ENCODE results near the gene STXBP3.

The STXBP3 gene

DNA sequence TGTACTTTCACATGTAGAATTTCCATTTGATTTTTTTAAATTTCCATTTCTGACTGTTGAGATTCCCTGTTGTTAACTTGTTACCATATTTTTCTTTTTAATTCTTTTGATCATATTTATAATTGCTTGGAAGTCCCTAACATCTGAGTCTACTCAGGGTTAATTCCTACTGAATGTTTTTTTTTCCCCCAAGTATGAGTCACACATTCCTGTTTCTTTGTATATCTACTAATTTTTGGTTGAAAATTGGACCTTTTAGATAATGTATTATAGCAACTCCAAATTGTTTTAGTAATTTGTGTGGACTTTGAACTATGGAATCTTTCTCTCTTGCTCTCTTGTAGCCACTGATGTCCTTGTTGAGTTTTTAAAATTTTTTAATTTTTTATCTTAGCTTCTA, 54.6 kb downstream of the STXBP3 start:
- DNase-seq (ENCODE audit: low read depth), result no peak

DNA sequence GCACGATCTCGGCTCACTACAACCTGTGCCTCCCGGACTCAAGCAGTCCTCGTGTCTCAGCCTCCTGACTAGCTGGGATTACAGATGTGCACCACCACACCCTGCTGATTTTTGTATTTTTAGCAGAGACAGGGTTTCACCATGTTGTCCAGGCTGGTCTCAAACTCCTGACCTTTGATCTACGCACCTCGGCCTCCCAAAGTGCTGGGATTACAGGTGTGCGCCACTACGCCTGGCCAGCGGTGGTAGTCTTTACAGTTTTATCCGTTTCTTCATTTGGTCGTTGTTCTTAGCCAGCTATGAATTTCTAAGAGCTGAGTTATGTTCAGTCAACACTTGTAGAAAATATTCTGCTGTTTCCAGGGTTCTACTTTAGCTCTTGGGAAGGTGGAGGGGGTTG, 57.1 kb downstream of the STXBP3 start:
- no peak for DNase-seq (ENCODE audit: low read depth)

DNA sequence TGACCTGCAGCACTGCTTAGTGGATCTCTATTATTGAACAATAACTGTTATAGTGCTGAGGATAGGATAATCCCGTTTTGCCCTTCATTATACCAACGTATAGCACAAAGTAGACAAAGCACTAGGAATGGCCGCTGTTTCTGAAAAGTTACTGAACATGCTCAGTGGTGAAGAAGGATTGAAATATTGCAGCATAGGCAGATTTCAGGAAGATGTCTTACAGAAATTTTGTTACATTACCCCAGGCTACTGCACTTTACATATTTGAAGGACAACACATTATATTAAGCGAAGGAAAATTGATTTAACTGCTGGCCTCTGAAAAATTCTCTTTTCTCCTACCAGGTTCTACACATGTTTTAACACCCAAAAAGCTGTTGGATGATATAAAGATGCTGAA, 62.0 kb downstream of the STXBP3 start:
- DNase-seq (ENCODE audit: low read depth), result no peak

DNA sequence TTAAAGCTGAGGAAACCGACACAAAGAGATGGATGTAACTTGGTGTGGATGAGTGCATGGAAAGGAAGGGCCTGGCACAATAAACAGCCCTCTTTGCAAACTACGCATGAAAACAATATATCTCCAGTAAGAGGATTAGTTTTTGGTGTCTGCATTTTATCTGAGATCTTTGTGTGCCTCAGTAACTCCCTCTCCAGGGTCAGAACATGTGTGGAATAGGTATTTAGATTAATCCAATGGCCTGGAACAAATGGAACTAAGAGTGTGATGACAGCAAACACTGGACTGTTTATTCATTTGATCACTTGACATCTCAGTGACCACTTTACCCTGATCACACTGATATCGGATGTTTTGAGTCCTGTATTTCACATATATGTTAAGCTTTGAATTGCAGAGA, 65.1 kb downstream of the STXBP3 start:
- no peak for DNase-seq (ENCODE audit: low read depth)

DNA sequence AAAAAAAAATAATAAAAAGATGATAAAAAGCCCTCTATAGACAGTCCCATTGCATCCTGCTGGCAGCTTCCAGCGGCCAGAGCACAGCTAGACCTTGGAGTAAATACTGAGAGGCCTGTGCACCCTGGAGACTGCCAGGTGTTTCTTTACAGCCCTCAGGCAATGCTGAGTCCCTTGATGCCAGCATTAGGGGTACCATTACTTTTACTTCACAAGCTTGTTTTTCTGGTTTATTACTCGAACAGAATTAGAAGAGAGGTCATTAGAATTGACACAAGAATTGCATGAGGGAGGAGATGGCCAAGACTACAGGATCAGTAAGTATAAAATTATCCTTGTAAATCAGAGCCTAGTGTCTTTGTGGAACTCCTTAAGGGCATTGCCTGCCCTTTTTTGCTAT, 66.9 kb downstream of the STXBP3 start:
- no peak for DNase-seq (ENCODE audit: low read depth)

DNA sequence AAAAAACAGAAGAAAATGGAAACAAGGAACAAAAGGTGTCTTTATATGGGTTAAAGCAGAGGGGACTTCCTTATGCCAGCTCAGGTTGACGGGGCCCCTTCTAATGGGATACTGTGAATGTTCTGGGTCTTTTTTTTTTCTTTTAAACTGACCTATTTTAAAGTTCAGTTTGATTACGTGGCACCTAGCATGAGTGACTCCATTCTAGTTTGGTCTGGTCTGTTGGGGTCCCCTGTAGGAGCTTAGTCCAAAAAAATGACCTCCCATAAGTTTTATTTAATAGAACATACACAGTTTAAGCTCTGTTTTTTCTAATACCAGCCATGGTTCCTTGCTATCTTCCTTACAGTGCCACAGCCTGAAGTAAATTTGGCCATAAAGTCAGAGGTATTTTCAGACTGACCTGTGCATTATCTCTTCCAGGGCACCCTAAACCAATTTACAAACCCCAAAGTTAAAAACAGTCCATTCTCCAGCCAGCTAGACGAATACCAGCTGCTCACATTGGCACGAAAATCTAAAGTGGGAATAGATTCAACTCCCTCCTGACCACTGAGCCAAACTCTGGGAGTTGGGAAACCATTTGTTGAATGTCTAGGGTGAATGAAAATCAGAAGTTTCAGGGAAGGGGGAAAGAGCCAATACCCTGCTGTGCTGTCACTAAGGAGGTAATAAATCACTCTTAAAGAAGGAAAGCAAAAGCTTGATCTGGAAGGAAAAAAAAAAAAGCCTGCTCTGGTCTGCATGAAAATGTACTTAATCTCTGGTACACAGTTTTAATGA, 68.1 kb downstream of the STXBP3 start:
- DNase-seq (ENCODE audit: low read depth), result no peak

DNA sequence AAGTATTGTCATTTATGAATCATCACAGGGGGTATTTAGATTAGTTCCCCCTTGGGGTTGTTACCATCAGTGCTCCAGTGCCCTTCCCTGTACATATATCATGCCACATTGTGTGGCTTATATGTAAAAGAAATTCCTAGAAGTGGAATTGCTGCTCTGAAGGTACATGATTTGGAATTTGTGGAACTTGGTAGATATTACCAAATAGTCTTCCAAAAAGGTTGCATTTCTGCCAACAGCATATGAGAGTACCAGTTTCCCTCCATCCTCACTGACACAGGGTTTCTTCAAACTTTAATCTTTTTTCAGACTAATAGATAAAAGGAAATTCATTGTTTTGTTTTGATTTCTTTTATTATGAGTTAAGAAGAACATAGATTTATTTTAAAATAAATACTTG, 69.1 kb downstream of the STXBP3 start:
- no peak for DNase-seq (ENCODE audit: low read depth)

DNA sequence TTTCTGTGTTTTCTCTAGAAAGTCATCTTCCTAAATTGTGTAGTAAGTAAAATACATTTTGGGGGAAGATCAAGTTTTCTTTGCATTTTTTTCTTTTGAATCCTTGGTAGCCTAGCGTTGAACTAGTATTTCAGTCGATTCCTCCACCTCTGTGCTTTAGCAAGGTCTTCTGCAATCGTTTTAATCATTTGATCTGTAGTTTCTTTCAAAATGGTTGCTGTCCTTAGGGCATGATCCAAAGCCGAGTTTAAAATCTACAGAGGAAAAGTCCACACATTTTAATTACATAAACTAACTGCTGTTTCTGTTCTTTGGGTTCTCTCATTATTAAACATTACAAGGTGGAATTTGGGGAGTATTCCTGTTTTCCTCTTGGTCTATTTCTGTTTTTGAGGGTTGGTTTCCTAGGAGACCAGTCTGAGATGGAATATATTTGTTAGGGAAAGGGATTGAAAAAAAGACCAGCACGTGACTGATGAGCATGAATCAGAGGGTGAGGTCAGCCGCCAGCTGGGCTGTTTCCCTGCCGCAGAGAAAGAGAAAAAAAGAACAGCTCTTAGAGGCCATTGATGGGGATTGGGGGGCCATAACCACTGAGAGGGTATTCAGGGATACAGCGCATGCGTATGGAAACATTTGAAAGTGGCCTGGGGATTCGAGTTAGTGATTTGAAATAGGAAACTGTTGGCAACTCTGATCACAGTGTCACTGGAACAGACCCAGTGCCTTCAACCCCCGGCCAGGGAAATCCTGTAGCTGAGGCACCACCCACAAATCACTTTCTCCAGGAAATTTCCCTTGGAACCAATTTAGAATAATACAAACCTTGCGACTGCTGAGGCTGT, 69.8 kb downstream of the STXBP3 start:
- no peak for DNase-seq (ENCODE audit: low read depth)

DNA sequence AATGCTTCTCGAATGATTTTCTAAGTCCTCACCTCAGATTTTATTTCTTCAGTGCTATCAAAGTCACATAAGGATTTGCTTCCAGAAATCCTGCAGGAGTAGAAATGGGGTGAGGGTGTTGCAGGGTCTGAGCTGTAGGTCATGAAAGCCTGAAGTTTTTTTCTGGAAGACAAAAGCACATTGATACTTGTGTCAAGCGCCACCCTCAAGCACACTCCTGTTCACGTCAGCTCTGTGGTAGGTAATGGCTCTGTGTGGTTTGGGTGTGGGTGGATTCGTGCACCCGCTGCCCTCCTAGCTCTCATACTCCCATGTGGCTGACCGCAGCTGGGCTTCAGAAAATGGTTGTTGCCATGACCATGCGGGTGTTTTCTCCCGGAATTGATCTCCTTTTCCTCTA, 70.5 kb downstream of the STXBP3 start:
- no peak for DNase-seq (ENCODE audit: low read depth)

DNA sequence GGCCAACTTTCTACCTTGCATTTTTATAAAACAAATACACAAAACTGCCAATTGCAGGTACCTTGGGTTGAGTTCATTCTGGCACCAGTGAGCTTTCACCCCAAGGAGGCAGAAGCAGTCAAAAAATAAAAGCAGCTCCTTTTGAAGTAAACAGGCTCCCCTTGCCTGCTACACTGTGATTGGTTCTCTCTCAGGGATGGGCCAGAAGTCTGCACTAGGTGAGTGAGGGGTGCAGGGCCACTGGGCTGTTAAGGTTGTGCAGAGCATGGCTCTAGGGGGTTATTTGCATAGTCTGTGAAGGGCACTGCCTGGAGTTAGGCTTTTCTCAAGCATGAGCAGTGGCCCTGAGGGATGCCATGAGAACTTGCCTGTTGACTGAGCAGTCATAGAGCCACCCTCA, 71.3 kb downstream of the STXBP3 start:
- no peak for DNase-seq (ENCODE audit: low read depth)

DNA sequence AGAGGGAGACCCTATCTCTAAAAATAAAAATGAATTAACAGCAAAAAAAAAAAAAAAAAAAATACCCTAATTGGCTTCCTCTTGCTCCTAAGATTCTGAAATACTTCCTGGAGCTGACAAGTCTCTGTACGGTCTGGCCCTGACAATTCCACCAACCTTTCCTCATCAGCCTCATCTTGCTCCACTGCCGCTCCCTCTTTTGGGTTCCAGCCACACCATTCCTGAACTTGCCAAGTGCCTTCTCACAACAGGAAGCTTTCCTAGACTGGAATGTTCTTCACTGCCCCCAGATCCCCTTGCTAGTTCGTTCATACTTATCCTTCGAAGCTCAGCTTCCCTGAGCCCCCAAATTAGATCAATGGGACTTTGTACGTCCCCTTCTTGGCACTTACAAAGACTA, 73.4 kb downstream of the STXBP3 start:
- DNase-seq (ENCODE audit: low read depth), result no peak

DNA sequence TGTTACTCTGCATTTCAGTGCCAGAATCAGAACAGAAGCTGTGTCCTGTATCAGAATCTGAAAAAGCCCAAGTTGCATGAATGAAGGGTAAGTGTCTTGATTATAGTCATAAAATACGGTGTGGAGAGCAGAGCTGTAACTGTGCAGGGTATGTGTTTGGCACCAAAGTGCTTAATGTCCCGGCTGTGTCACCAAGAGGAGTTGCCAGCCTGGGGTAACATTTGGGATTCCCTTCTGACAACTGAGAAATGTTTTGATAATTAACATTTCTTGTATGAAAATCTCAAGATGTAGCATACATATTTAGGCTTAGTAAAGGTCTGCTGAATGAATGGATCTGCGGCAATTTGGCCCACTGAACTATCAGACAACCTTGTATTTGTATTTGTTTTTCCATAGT, 77.2 kb downstream of the STXBP3 start:
- no peak for DNase-seq (ENCODE audit: low read depth)

DNA sequence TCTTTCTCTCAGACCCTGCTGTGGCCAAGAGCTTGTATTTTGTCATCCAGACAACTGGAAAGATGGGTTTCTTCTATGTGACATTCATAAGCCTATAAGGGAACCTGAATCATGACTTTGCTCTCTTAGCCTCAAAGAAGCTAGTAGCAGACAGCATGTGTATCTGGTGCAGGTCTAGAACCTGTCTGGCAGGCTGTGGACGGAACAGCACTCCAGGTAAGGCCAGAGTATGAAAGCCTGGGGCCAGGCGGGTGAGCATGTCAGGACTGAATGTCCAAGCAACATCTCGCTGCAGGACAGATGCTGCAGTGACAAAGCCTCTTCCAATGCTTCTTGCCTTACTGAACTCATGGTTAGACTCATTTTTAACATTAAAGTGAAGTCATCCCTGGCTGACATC, 77.6 kb downstream of the STXBP3 start:
- DNase-seq (ENCODE audit: low read depth), result no peak

DNA sequence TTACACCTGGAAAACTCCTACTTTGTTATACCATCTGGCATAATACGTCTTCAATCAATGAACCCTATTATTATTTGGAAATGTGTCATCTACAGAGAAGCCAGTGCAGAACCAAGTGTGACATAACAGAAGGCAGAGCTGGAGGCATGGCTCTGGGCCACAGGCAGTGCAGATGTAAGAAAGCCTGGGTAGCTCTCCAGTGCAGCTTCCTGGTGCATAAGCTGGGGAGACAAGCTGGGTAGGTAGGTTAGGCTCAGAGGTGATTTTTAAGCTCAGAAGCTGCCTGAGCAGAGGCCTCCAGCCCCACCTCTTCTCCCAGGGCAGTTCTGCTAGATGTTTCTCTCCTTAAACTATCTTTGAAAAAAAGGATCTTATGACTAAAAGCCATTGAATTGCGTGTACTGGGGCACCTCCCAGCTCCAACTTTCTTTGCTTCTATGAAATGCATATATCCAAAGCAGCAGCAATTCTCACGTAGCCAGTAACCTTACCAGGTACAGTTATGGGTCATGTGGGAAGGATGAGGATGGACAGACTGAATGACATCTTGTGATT, 79.7 kb downstream of the STXBP3 start:
- no peak for DNase-seq (ENCODE audit: low read depth)

DNA sequence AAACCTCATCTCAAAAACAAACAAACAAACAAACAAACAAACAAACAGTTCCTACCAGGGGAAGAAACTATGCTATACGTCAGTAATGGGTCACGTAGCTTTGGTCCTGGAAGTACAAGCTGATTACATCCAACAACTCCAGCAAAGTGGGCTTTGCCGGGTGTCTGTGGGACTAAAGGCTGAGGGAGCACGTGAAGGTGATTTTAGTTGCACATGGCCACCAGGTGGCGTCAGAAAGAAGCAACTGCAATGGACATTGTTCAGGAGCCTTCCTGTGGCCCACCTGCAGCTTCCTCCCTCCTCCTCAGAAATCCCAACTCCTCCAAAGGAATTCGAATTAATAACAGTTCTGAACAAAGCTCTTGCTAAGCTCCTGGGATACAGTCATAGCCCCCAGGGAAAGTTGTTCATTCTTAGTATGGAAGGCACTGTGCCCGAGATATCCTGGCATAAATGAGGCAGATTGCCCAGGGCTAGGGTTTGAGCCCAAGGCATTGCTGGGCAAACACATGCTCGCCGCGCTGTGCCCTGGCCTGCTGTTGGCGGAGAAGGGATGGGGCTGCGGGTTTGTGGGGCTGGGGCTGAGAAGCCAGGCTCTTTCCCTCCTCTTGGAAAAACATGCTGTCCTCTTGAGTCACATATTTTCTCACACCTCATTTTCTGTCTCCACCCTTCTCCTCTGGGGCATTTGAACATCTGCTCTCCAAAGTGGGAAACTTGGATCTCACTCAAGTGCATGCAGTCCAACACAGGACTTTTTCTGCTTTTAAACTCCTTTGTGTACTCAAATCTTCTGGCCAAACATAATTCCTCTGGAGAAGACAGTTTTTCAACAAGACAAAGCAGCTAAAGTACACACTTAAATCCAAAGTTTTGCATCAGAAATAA, 81.8 kb downstream of the STXBP3 start:
- DNase-seq (ENCODE audit: low read depth), result peak; percentile 59

DNA sequence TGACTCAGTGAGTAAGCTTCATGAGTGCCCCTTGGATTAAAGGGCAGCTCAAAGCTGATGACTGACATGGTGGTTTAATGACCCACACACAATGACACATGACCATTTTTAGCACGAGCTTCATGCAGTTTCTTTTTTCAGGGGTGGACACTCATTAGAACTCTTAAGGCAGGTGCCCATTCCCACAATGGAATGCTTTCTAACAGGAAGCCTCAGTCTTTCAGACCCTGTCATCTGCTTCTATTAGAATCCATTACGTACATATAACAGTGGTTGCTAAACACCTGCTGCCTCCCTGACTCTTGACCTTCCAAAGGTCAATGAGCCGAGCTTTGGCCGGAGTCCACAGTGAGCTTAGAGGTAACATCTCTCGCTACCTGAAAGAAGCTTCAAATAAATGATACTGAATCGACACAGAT, 83.0 kb downstream of the STXBP3 start:
- no peak for DNase-seq (ENCODE audit: low read depth)

DNA sequence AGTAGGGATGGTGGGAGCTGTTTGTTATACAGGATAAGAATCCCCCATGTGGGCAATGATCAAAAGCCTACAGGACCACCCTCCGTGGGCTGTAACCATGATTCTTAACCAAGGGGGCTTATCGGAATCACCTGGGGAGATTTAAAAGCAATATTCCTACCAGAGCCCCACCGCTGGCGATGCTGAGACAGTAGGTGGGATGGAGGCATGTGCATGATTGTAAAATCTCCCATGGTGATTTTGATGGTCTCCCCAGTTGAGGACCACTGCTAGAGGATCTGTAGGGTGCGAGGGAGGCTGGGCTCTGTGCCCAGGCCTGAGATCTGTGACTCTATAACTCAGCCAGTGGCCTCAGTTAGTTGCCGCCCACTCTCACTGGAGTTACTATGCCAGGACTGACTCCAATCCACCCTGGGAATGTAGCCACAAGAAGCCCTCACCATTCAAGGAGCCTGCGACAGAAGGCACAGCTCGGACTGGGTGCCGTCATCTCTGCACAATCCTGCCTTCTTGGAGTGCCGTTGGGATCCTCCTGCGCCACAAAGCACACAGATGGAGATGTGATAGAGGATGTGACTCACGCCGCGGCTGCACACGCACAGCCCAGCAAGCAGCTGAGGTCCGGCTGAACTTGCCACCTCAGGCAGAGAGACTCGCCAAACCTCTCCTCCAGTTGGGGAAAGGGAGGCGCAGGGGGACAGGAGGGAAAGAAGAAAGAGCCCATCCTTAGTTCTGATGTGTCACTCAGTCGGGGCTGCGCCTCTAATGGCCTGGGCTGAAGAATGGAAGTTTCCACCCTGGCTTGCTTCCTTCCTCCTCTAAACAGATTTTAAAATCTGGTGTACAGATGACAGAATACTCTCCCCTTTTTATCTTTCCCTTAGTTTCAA, 83.9 kb downstream of the STXBP3 start:
- DNase-seq (ENCODE audit: low read depth), result no peak

DNA sequence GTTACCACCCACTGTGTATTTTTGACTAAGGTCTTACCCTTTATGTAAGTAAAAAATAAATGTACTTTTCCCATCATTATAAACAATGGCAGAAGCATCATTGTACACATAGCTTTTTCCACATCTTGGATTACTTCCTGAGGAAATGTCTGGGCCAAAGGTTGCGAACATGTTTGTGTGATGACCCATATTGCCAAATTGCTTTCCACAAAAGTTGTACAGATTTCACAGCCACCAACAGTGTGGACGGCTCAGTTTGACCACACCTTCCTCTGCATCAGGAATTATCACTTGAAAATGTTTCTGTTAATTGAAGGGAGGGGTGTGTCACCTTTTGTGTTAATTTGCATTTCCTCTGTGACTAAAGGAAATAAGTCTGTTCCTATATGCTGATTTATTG, 84.8 kb downstream of the STXBP3 start:
- DNase-seq (ENCODE audit: low read depth), result no peak

DNA sequence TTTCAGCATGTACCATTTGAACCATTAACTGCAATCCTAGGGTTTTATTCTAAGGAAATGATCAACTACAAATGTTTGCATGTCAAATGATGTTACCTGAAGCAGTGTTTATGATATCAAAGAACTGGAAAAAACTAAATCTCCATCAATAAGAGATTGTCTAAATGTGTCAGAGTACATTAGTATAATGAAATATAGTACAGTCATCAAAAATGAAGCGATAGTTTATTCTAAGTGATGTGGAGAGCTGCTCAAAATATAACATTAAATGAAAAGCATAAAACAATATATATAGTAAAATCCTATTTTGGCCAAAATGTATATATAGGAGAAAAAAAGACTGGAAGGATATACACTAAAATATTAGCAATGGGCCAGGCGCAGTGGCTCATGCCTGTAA, 86.5 kb downstream of the STXBP3 start:
- DNase-seq (ENCODE audit: low read depth), result no peak

DNA sequence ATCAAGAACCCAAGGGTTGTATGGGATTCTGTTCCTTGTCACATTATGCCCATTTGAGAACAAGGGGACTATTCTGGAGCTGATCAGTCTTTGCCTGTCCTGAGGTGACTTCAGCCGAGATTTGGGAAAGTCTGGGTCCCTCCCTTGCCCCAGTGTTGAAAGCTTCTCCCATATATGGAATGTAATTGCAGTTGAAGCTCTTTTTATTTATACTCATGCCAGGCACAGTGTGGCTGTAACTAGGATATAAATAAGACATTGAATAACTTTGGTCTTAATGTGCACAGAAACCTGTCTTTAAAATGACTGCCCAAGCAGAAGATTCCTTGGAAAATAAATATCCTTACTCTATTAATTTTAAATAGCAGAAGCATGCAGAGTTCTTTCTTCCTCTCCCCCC, 95.2 kb downstream of the STXBP3 start:
- DNase-seq (ENCODE audit: low read depth), result no peak

DNA sequence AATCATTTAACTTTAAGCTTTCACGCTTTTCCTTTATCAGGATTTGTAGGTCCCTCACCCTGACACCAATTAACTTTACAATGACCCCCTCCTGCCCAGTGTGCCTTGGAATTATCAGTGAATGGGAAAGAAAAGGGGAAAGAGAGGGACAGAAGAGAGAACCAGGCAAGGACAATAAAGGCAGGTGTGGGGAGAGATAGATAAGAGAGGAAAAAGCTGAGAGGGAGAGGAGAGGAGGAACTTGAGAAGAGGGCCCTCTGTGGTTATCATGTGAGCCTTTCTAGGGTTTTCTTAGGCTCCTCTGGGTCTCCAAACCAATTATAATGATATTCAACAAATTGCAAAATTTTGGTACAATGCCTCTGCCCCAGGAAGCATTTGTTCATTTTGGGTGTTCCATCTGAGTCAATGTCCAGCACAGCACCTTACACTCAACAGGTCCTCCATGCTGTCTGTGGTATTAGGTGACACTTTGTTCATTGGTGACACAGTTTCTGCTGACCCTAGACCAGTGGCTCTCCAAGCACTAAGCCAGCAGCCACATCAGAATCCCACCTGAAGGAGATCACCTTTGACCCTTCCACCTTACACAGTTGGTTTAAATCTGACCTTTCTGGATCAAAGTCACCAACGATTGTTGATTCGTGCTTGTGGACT, 96.2 kb downstream of the STXBP3 start:
- no peak for DNase-seq (ENCODE audit: low read depth)
